KOPT-K1 (cell line): ENCODE data around the gene CAMTA1.
"Not testable (repeated sequence)": the region's sequence is repeated elsewhere in the genome, so short reads cannot be mapped to it uniquely, and the experiment has no call there.

Experiments
- H3K27ac ChIP-seq: fragments of 200-600 bp; sonication (generic); 2 replicates; pipeline ENCODE4 v1.5.1; 2016; ENCODE audit warnings: antibody characterized with exemption, mild to moderate bottlenecking, low read depth, low read length; ENCODE audit not compliant: poor library complexity, severe bottlenecking
- H3K36me3 ChIP-seq: fragments of 200-600 bp; sonication (generic); 2 replicates; pipeline ENCODE4 v1.5.1; 2017; ENCODE audit warnings: antibody characterized with exemption, mild to moderate bottlenecking, low read length, moderate library complexity; ENCODE audit not compliant: insufficient read depth
- H3K9me3 ChIP-seq: fragments of 200-600 bp; sonication (generic); 2 replicates; pipeline ENCODE4 v1.5.1; 2017; ENCODE audit warnings: antibody characterized with exemption, low read length, mild to moderate bottlenecking; ENCODE audit not compliant: insufficient read depth, poor library complexity, severe bottlenecking

The CAMTA1 gene

GRCh38 chr1:7592120-7592798 lies 807.0 kb downstream of the CAMTA1 start:
- Histone ChIP-seq H3K36me3 (no peaks in the 10 kb centered on the region), H3K27ac (no peak overlapping the region), H3K9me3 (no peaks in the 10 kb centered on the region)

GRCh38 chr1:7594002-7594713 lies 808.9 kb downstream of the CAMTA1 start:
- H3K36me3 ChIP-seq: no peaks in the 10 kb centered on the region
- H3K27ac ChIP-seq: no peak overlapping the region
- H3K9me3 ChIP-seq: no peaks in the 10 kb centered on the region

GRCh38 chr1:7594714-7595295 lies 809.6 kb downstream of the CAMTA1 start:
- Histone ChIP-seq H3K27ac (no peak overlapping the region), H3K9me3 (no peaks in the 10 kb centered on the region), H3K36me3 (no peaks in the 10 kb centered on the region)

- H3K27ac ChIP-seq: no peak overlapping the region
- H3K9me3 ChIP-seq: no peaks in the 10 kb centered on the region
- H3K36me3 ChIP-seq: no peaks in the 10 kb centered on the region
Observed at GRCh38 chr1:7595336-7595735, 810.1 kb downstream of the CAMTA1 start.

DNA sequence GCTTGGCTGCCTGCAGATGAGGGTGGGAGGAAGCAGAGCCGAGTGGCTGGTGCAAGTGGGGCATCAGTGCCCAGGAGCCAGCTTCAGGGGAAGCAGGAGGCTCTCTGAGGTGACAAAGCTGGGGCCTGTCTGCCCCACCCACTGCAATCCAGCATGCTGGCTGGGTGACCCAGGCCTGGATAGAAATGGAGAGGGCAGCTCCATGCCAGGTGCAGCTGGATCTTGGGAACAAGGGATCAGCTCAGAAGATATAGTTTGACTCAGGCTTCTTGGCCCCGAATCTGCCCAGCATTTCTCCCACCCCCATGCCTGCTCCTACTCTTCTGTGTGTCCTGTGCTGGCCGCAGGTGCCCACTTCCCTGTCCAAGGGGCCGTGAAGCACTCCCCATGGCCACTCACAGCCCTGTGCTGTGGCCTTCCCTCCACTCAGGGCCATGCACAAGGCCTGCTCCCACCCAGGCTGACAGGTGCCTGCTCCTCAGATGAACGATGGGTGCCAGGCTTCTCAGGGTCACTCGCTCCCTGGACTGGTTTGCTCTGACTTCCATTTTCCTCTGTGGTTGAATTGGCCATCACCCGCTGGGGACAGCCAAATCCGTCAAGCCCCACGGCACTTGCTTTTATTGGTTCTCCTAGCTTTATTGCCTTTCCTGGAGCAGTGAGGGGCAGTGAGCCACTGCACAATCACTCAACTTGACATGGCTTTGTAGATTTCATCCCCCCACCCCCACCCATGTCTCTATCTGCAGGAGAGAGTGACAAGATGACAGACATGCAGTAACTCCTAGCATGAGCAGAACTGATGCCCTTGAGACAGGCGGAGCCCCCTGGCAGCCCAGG lies 811.1 kb downstream of the CAMTA1 start:
- no peaks in the 10 kb centered on the region for H3K36me3 ChIP-seq
- H3K9me3 ChIP-seq: no peaks in the 10 kb centered on the region
- no peak overlapping the region for H3K27ac ChIP-seq

GRCh38 chr1:7598058-7598457 lies 812.8 kb downstream of the CAMTA1 start:
- not testable (repeated sequence) for H3K27ac ChIP-seq, H3K9me3 ChIP-seq, H3K36me3 ChIP-seq

GRCh38 chr1:7604906-7605305 lies 819.7 kb downstream of the CAMTA1 start:
- not testable (repeated sequence) for H3K27ac ChIP-seq, H3K9me3 ChIP-seq, H3K36me3 ChIP-seq

GRCh38 chr1:7606096-7606495 lies 820.8 kb downstream of the CAMTA1 start:
- Histone ChIP-seq H3K36me3 (no peaks in the 10 kb centered on the region), H3K27ac (no peak overlapping the region), H3K9me3 (no peaks in the 10 kb centered on the region)

DNA sequence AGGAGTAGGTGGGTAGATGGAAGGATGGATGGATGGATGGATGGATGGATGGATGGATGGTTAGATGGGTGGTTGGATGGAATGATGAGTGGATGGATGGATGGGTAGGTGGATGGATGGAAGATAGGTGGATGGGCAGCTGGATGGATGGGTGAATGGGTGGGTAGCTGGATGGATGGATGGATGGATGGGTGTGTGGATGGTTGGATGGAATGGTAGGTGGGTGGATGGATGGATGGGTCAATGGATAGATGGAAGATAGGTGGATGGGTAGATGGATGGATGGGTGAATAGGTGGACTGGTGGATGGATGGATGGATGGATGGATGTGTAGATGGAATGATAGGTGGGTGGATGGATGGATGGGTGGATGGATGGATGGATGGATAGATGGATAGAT lies 821.8 kb downstream of the CAMTA1 start:
- H3K9me3 ChIP-seq: no peaks in the 10 kb centered on the region
- H3K27ac ChIP-seq: no peak overlapping the region
- no peaks in the 10 kb centered on the region for H3K36me3 ChIP-seq

DNA sequence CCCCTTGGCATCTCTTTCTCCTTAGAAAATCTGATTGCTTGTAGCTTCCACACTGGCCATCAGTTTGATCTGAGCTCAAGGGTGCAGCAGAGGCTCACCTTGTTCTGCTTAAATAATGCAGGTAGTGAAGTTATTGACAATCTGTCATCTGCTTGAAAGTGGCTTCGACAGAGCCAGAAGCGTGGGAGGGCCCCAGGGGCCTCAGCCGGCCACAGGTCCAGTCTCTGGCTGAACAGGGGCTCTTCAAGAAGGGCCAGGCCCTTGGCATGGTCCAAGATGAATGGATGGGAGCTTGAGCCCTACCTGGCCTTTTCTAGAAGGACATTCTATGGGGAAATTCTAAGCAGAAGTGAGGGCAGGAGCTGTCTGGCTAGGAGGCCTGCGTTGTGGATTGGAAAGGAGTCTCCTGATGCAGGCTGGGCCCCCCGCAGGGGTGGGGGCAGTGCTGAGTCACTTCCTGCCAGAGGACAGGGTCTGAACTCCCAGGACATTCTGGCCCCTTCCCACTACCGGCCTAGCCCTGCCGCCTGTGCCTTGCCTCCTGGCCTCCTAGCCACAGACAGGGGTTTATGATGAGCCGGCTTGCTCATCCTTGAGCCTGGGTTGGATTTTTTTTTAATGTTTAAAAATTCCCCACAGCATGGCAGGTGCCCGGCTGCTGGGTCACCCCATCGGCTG lies 823.5 kb downstream of the CAMTA1 start:
- Histone ChIP-seq H3K9me3 (no peaks in the 10 kb centered on the region), H3K27ac (no peak overlapping the region), H3K36me3 (no peaks in the 10 kb centered on the region)

GRCh38 chr1:7609311-7609994 lies 824.2 kb downstream of the CAMTA1 start:
- H3K27ac ChIP-seq: no peak overlapping the region
- no peaks in the 10 kb centered on the region for H3K36me3 ChIP-seq
- no peaks in the 10 kb centered on the region for H3K9me3 ChIP-seq

GRCh38 chr1:7610106-7610731 lies 825.0 kb downstream of the CAMTA1 start:
- Histone ChIP-seq H3K27ac (no peak overlapping the region), H3K9me3 (no peaks in the 10 kb centered on the region), H3K36me3 (no peaks in the 10 kb centered on the region)

DNA sequence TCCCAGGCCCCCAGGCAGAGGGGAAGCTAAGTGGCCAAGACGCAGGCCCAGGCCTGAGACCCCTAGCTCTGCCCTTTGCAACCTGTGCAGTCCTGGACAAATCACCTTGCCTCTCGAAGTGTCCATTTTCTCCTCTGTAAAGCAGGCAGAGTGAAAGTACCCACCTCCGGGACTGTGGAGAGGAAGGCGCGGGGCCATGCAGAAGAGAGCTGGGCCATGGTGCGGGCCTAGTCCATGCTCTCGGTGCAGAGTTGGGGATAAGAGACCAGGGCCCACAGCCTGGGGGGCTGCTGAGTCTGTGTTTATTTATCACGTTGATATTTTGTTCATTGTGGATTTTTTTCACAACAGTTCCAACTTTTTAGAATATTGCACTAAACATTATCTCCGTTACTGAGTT lies 825.7 kb downstream of the CAMTA1 start:
- Histone ChIP-seq H3K36me3 (no peaks in the 10 kb centered on the region), H3K9me3 (no peaks in the 10 kb centered on the region), H3K27ac (no peak overlapping the region)

DNA sequence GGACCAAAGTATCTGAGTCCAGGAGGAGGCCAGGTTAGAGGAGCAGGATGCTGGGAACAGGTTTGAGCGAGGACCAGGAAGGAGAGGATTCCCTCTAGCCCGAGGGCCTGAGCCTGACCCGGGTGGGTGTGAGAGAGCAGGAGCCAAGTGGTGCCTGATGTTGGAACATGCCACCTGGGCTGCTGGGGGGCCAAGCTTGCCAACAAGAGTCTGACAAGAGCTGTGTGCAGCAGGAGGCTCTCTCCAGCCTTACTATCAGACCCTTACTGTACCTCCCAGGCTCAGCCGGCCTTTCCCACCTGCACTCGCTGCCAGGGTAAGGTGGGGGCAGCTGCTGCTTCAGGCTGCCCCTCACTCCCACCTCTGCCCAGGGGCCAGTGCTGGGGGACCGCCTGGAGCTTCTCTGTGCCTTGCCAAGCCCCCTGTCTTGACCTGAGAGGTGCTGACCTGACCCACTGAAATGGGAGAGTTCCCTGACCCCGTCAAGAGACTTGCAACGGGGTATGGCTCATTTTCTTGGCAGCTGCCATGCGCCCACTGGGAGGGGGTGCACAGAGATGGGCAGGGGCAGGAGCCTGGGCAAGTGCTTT lies 826.3 kb downstream of the CAMTA1 start:
- Histone ChIP-seq H3K36me3 (no peaks in the 10 kb centered on the region), H3K9me3 (no peaks in the 10 kb centered on the region), H3K27ac (no peak overlapping the region)
